ENCODE data around the gene UBLCP1. TPM values are rescaled to one million over a fixed set of nuclear protein-coding genes. Genes with fewer than 3 reads are reported as not detected.
"Not testable (repeated sequence)": the region's sequence is repeated elsewhere in the genome, so short reads cannot be mapped to it uniquely, and the experiment has no call there.

UBLCP1 gene
- total RNA-seq, 4 donors from 2014 or later = 7.4 to 39.0 (median 21.6) TPM

DNA sequence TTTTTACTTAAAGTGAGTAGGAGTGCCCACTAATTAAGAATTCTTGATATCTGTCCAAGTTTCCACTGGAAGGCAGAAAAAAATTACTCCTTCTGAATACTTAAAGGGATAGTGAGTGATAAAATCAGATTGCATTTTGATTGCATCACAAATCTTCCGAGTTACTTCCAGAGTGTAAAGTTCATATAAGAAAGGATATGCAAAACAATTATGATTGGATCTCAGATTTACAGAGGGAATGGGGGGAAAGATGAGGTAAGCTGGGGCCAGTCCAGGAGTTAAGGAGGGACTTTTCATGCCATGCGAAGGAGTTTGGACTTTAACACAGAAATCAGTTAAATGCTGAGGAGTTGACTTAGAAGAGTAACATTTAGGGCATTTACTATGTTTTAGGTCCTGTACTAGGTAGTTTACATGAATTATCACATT lies 44.5 kb upstream of the UBLCP1 start:
- TF ChIP-seq, protein P1, sequence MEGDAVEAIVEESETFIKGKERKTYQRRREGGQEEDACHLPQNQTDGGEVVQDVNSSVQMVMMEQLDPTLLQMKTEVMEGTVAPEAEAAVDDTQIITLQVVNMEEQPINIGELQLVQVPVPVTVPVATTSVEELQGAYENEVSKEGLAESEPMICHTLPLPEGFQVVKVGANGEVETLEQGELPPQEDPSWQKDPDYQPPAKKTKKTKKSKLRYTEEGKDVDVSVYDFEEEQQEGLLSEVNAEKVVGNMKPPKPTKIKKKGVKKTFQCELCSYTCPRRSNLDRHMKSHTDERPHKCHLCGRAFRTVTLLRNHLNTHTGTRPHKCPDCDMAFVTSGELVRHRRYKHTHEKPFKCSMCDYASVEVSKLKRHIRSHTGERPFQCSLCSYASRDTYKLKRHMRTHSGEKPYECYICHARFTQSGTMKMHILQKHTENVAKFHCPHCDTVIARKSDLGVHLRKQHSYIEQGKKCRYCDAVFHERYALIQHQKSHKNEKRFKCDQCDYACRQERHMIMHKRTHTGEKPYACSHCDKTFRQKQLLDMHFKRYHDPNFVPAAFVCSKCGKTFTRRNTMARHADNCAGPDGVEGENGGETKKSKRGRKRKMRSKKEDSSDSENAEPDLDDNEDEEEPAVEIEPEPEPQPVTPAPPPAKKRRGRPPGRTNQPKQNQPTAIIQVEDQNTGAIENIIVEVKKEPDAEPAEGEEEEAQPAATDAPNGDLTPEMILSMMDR (IDR thresholded peaks at IDR 0.05) = no peak
- no peak for TF ChIP-seq POLR2A (IDR thresholded peaks at IDR 0.05)
- no peaks in the 10 kb centered on the region for H3K27me3 ChIP-seq
- DNase-seq = no peak
- no peaks in the 10 kb centered on the region for H3K9me3 ChIP-seq
- no peak overlapping the region for H3K27ac ChIP-seq
- no peaks in the 10 kb centered on the region for H3K36me3 ChIP-seq
- H3K4me1 ChIP-seq = no peaks in the 10 kb centered on the region
- H3K4me3 ChIP-seq = no peak overlapping the region
- intact Hi-C loops (cut with DNase I; ENCODE audit: low total_unique reads) = no loop called here

DNA sequence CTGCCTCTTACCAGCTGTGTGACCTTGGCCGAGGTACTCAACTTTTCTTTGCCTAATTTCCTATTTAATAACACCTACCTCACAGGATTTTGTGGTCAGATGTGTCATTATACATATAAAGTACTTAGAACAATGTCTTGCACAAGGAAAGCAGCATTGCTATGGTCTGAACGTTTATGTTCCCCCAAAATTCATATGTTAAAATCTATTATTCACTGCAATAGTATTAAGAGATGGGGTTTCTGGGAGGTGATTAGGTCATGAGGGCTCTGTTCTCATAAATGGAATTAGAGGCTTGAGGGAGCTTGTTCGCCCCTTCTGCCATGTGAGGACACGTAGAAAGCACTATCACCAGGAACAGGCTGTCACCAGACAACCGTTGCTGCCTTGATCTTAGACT lies 42.9 kb upstream of the UBLCP1 start:
- no peak for DNase-seq
- no peak for TF ChIP-seq POLR2A (IDR thresholded peaks at IDR 0.05)
- H3K36me3 ChIP-seq = no peaks in the 10 kb centered on the region
- no peak overlapping the region for H3K4me3 ChIP-seq
- intact Hi-C loops (cut with DNase I; ENCODE audit: low total_unique reads) = no loop called here
- H3K27me3 ChIP-seq = no peaks in the 10 kb centered on the region
- H3K9me3 ChIP-seq = no peaks in the 10 kb centered on the region
- H3K27ac ChIP-seq = no peak overlapping the region
- no peaks in the 10 kb centered on the region for H3K4me1 ChIP-seq

DNA sequence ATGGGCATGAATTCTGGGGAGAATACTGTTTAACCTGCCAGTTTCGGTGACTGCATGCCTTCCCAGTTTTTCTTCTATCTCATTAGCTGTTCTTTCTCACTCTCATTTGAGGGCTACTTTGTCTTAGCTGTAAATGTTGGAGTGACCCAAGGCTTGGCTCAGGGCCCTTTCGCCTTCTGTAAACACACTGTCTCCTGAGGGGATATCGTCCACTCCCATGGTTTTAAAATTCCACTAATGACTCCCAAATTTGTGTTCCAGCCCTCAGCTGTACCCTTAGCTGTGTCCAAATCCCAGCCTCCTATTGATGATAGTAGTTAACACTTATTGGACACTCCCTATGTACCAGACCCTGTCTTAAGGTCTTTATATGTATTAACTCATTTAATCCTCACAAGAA lies 39.6 kb upstream of the UBLCP1 start:
- Histone ChIP-seq H3K27me3 (no peaks in the 10 kb centered on the region), H3K9me3 (no peaks in the 10 kb centered on the region), H3K4me3 (no peak overlapping the region), H3K27ac (no peak overlapping the region), H3K4me1 (no peaks in the 10 kb centered on the region), H3K36me3 (no peaks in the 10 kb centered on the region)
- DNase-seq = no peak
- intact Hi-C loops (cut with DNase I; ENCODE audit: low total_unique reads) = no loop called here
- TF ChIP-seq POLR2A (IDR thresholded peaks at IDR 0.05) = no peak
- TF ChIP-seq, protein P1 (IDR thresholded peaks at IDR 0.05) = no peak

DNA sequence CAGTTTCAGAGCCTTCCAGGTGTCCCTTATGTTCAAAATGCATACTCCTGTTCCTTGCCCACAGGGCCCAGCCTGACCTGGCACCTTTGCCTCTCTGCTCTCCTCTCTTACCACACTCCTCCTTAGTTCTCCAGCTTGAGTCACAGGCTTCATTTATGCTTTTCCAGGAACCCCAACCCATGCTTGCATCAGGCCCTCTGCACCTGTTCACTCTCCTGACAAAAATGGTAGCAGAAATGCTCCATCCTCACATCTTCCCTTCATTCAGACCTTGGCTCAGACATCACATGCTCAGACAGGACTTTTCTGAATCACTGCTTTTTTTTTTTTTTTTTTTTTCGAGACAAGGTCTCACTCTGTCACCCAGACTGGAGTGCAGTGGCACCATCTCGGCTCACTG lies 38.6 kb upstream of the UBLCP1 start:
- DNase-seq = no peak
- H3K27me3 ChIP-seq = no peaks in the 10 kb centered on the region
- no peaks in the 10 kb centered on the region for H3K9me3 ChIP-seq
- H3K4me3 ChIP-seq = no peak overlapping the region
- H3K4me1 ChIP-seq = no peaks in the 10 kb centered on the region
- H3K36me3 ChIP-seq = no peaks in the 10 kb centered on the region
- intact Hi-C loops (cut with DNase I; ENCODE audit: low total_unique reads) = no loop called here
- no peak overlapping the region for H3K27ac ChIP-seq
- TF ChIP-seq POLR2A (IDR thresholded peaks at IDR 0.05) = no peak
- TF ChIP-seq, protein P1 (IDR thresholded peaks at IDR 0.05) = no peak

DNA sequence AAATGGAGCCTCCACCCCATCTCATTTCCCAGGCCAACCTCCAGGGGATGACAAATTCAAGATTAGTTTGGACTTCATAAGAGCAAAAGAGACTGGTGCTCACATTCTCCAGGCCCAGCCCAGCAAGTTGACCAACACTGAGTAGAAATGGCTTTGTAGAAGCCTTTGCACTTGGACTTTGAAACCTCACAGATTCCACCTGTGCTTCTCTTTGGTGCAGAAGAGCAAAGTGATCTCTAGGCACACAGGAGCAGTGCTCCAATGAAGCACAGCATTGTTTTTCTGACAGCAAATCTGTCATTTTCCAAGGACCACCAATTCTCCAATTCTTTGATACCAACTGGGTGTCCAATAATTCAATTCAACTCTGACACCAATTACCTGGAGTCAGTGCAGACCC lies 36.6 kb upstream of the UBLCP1 start:
- intact Hi-C loops (cut with DNase I; ENCODE audit: low total_unique reads) = no loop called here
- TF ChIP-seq POLR2A (IDR thresholded peaks at IDR 0.05) = no peak
- TF ChIP-seq, protein P1 (IDR thresholded peaks at IDR 0.05) = no peak
- no peaks in the 10 kb centered on the region for H3K36me3 ChIP-seq
- no peaks in the 10 kb centered on the region for H3K27me3 ChIP-seq
- no peak overlapping the region for H3K4me3 ChIP-seq
- DNase-seq = no peak
- no peaks in the 10 kb centered on the region for H3K9me3 ChIP-seq
- H3K4me1 ChIP-seq = no peaks in the 10 kb centered on the region
- no peak overlapping the region for H3K27ac ChIP-seq

DNA sequence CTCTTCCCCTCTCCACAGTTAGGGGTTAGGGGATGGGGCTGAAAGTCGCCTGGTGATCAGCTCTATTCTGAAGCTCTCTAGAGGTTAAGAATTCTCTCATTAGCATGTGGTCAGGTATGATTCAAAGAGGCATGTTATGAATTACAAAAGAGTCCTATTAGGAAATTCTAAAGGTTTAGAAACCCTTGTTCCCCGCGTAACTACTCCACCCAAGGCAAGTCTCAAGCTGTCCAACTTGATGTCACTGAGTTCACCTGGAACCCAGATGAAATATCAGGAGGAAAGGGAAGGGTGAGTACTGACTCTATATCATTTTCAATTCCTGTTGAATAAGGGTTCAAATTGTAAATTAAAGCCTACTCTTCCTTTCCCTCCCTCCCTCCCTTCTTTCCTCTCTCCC lies 35.6 kb upstream of the UBLCP1 start:
- no peaks in the 10 kb centered on the region for H3K27me3 ChIP-seq
- no peaks in the 10 kb centered on the region for H3K4me1 ChIP-seq
- H3K9me3 ChIP-seq = no peaks in the 10 kb centered on the region
- no peak overlapping the region for H3K4me3 ChIP-seq
- no peak for DNase-seq
- TF ChIP-seq, protein P1 (IDR thresholded peaks at IDR 0.05) = no peak
- TF ChIP-seq POLR2A (IDR thresholded peaks at IDR 0.05) = no peak
- no peaks in the 10 kb centered on the region for H3K36me3 ChIP-seq
- intact Hi-C loops (cut with DNase I; ENCODE audit: low total_unique reads) = no loop called here
- H3K27ac ChIP-seq = no peak overlapping the region

DNA sequence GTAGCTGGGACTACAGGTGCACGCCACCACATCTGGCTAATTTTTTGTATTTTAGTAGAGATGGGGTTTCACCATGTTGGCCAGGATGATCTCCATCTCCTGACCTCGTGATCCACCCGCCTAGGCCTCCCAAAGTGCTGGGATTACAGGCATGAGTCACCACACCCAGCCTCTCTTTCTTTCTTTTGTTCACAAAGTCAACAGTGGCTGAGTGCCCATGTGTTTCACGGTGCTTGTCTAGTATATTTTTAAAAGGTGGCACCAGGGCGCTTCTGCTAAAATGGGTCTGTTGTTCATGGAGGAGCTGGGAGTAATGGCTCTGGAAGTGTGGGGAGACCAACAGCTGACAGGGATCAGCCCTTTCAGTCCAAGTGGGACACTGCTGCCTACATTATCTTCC lies 35.0 kb upstream of the UBLCP1 start:
- H3K4me3 ChIP-seq; H3K27ac ChIP-seq; H3K36me3 ChIP-seq; H3K9me3 ChIP-seq; H3K27me3 ChIP-seq; intact Hi-C loops (cut with DNase I; ENCODE audit: low total_unique reads); DNase-seq; H3K4me1 ChIP-seq: not testable (repeated sequence)
